HFF-Myc (cell line): ENCODE data around the gene IRGC.

ENCODE experiments used
- DNase-seq: peaks from one replicate; pipeline ENCODE4 v3.0.0-alpha.2; 2011; ENCODE audit warnings: low read depth; ENCODE audit errors: extremely low read depth
- H3K4me3 ChIP-seq: replicated peaks from 2 replicates; pipeline ENCODE4 v1.5.1; 2011; ENCODE audit warnings: low read depth, mild to moderate bottlenecking, control low read depth, low read length
- TF ChIP-seq, protein P1 (sequence below): IDR thresholded peaks from 2 replicates; pipeline ENCODE4 v1.5.1; 2012; ENCODE audit warnings: mild to moderate bottlenecking, low read depth, low read length, control low read depth; ENCODE audit errors: missing control alignments

IRGC gene

DNA sequence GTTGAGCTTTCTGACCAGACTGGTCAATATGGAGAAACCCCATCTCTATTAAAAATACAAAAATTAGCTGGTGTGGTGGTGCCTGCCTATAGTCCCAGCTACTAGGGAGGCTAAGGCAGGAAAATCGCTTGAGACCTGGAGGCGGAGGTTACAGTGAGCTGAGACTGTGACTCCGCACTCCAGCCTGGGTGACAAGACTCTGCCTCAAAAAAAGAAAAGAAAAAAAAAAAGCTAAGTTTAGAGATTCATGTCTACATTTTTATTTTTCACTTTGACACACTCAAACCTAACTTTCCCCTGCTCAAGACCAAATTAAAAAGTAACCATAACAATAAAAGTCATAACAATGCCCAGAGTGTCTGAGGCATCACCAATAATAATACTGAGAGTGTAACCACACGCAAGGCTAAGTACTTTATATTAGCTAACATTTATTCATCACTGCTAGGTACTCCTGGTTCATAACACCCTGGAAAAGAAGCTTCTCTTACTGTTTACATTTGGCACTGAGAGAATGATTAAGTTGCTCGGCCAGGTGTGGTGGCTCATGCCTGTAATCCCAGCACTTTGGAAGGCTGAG lies 5.7 kb downstream of the IRGC start:
- H3K4me3 ChIP-seq: no peak overlapping the region
- TF ChIP-seq, protein P1, sequence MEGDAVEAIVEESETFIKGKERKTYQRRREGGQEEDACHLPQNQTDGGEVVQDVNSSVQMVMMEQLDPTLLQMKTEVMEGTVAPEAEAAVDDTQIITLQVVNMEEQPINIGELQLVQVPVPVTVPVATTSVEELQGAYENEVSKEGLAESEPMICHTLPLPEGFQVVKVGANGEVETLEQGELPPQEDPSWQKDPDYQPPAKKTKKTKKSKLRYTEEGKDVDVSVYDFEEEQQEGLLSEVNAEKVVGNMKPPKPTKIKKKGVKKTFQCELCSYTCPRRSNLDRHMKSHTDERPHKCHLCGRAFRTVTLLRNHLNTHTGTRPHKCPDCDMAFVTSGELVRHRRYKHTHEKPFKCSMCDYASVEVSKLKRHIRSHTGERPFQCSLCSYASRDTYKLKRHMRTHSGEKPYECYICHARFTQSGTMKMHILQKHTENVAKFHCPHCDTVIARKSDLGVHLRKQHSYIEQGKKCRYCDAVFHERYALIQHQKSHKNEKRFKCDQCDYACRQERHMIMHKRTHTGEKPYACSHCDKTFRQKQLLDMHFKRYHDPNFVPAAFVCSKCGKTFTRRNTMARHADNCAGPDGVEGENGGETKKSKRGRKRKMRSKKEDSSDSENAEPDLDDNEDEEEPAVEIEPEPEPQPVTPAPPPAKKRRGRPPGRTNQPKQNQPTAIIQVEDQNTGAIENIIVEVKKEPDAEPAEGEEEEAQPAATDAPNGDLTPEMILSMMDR: no peak
- DNase-seq: no peak

DNA sequence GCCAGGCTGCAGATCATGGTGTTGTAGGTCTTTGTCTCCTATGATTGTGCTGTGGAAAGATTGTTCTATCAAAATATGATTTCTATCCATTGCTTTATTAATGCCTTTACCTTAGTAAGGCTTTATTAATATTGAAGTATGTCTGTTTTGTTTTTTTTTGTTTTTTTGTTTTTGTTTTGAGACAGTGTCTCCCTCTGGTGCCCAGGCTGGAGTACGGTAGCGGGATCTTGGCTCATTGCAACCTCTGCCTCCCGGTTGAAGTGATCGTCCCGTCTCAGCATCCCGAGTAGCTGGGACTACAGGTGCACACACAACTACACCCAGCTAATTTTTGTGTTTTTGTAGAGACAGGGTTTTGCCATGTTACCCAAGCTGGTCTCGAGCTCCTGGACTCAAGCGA lies 7.7 kb downstream of the IRGC start:
- TF ChIP-seq, protein P1: peak; percentile 45
- DNase-seq: no peak
- H3K4me3 ChIP-seq: no peak overlapping the region

DNA sequence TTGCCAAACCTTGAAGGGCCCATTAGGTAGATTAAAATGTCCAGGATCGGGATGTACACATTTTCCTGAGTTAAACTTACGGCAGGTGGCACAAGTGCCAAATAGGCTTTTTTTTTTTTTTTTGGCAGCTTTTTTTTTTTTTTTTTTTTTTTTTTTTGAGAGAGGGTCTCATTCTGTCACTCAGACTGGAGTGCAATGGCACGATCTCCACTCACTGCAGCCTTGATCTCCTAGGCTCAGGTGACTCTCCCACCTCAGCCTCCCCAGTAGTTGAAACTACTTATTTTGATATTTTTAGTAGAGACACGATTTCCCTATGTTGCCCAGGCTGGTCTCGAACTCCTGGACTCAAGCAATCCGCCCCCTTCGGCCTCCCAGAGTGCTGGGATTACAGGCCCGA lies 9.0 kb downstream of the IRGC start:
- no peak overlapping the region for H3K4me3 ChIP-seq
- no peak for DNase-seq
- TF ChIP-seq, protein P1: no peak

DNA sequence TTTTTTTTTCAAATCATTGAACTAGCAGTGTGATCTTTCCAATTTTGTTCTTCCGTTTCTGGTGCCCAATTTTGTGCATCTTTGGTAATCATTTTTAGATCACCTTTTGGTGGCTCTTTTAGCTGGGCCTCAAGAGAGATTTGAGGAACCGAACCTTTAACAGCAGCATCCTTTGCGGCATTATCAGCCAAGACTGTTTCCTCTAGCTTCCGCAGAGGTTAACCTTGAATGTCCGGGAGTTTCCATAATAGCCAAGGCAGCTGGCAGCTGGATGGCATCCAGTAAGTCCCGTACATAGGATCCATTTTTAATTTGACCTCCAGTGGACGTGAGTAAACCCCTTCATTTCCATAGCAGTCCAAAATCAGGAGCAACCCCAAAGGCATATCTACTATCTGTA lies 9.6 kb downstream of the IRGC start:
- no peak overlapping the region for H3K4me3 ChIP-seq
- TF ChIP-seq, protein P1: no peak
- no peak for DNase-seq

DNA sequence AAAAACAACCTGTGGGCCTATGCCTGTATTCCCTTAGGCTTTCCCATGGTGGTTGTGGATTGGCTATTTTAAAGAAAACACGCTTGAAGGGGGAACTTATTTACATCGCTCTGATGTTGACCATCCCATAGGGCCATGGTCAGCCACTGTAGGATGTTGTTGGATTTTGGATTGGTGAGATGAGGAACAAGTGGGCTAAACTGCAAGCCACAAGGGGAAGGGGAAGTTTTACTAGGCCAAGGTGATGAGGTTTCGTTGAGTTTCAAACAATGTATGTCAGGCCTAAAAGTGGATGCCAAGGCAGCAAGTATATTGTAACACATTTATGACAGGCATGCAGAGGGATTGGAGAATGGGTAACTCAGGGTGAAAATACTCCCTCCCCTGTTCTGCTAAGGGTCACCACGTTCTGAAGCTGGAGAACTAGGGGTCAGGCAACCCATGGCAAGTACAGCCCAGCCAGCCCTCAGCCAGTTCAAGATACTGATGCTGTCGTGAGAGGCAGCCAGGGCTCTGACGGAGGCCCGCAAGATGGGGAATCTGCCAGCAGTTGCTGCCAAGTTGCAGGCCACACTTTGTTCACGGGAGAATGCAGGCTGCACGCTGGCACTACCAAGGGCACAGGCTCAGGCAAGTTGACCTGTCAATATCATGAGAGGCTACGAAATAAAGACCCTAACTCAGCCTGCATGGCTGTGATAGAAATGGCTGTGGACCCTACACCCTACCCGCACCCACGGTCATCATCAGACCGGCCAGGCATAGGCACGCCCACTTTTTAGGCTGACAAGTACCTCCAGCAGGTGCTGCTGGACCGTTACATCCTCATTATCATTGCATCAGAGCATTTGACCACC lies 11.1 kb downstream of the IRGC start:
- TF ChIP-seq, protein P1: no peak
- DNase-seq: no peak
- H3K4me3 ChIP-seq: no peak overlapping the region

DNA sequence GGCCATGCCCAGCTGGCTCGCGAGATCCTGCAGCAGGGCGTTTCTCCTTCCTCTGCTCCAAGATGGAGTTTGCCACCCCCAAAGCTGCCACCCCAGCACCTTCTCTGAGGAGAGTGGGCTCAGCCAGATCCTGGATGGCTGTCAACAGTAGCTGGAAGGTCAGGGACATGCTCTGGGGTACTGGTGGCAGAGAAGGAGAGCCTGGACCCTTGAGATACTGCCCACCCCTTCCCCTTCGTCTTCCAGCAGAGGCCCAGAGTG lies 11.6 kb downstream of the IRGC start:
- DNase-seq: no peak
- TF ChIP-seq, protein P1: no peak
- H3K4me3 ChIP-seq: no peak overlapping the region
